ENCODE results near the gene ANGPTL2.

ANGPTL2 gene

DNA sequence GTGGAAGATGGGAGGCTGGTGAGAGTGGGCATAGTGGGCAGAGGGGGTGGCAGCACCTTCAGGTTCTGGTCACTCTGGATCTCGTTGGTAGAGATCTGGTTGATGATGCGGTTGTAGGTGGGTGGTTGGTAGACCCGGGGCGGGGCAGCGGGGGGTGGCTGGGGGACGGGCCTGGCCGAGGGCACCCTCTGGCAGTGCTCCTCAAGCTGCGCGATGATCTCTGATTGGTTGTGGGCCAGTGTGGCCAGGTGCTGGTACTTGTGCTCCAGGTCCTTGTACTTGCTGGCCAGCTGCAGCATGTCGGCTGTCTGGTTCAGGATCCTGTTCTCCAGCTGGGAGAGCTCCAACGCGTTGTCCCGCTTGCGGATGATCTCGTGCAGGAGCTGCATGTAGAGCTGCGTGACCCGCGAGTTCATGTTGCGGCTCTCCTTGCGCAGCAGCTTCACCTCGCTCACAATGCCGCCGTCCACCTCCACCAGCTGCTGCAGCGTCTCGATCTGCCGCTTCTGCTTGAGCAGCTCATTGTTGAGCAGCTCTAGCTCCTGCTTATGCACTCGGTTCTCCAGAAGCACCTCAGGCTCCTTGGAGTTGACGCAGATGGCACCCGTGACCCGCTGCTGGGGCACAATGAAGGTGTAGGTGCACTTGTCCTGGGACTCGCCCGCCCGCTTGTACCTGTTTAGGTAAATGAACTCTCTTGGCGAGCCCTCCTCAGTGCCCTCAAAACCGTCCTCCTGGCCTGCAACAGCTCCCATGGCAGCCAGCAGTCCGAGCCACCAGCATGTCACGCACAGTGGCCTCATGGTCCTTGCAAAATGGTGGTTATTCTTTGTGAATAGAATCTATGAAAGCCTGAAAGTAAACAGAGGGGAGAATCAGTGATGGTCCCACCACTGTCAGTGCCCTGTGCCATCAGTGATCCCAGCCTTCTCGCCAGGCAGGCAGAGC is 14.2 kb downstream of the ANGPTL2 start:
- DNase-seq (ENCODE audit: insufficient read length) (no peak), FAIRE-seq (no peak)
- TF ChIP-seq POLR2A (IDR thresholded peaks at IDR 0.05; ENCODE audit: low read depth, low read length) (no peak), POLR2AphosphoS5 (IDR thresholded peaks at IDR 0.05; ENCODE audit: low read depth, low read length) (no peak), TAF1 (IDR thresholded peaks at IDR 0.05; ENCODE audit: borderline replicate concordance, low read depth, low read length) (no peak)

GRCh38 chr9:127107171-127107928 is 15.1 kb downstream of the ANGPTL2 start:
- DNase-seq (ENCODE audit: insufficient read length) (no peak), FAIRE-seq (no peak)
- TF ChIP-seq POLR2A (IDR thresholded peaks at IDR 0.05; ENCODE audit: low read depth, low read length) (no peak), POLR2AphosphoS5 (IDR thresholded peaks at IDR 0.05; ENCODE audit: low read depth, low read length) (no peak), TAF1 (IDR thresholded peaks at IDR 0.05; ENCODE audit: borderline replicate concordance, low read depth, low read length) (no peak)

- DNase-seq (ENCODE audit: insufficient read length): no peak
- FAIRE-seq: no peak
- TF ChIP-seq TAF1 (IDR thresholded peaks at IDR 0.05; ENCODE audit: borderline replicate concordance, low read depth, low read length): no peak
- no peak for TF ChIP-seq POLR2AphosphoS5 (IDR thresholded peaks at IDR 0.05; ENCODE audit: low read depth, low read length)
- TF ChIP-seq POLR2A (IDR thresholded peaks at IDR 0.05; ENCODE audit: low read depth, low read length): no peak
These were observed 16.0 kb downstream of the ANGPTL2 start for GRCh38 chr9:127106466-127106855.

GRCh38 chr9:127105805-127106465 is 16.5 kb downstream of the ANGPTL2 start:
- no peak for FAIRE-seq
- no peak for TF ChIP-seq POLR2A (IDR thresholded peaks at IDR 0.05; ENCODE audit: low read depth, low read length)

DNA sequence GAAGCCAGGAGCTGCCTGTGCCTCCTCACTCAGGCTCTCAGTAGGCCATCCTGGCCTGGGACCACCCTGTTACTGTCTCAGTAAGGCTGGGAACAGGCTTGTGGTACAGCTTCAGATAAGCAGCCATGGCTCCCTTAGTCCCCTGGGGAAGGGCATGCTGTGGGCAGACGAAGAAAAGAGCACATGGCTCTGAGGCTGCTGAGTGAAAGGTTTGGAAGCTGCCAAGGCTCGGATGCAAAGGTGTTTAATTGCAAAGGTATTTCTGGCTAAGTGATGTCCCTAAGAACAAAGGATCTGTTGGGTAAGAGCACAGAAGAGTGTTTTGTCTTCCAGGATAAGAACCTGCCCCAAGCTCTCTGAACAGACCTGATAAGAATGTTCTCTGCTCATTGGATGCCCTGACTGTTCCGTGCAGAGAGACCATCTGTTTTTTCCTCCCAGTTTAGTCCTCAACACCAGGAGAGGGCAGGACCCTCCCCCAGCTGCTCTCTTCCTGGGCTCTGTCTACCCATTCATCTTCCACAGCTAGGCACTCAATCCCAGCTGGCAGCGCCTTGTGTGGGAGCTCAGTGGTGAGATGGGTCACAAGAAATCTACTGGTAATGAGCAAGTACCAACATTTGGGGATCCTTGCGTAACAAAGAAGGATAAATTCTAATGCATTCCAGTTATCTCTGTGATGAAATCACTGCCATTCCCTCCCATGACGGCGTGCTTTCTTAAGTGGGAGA is 17.7 kb downstream of the ANGPTL2 start:
- FAIRE-seq: no peak
- DNase-seq (ENCODE audit: insufficient read length): no peak
- TF ChIP-seq POLR2A (IDR thresholded peaks at IDR 0.05; ENCODE audit: low read depth, low read length) (no peak), POLR2AphosphoS5 (IDR thresholded peaks at IDR 0.05; ENCODE audit: low read depth, low read length) (no peak), TAF1 (IDR thresholded peaks at IDR 0.05; ENCODE audit: borderline replicate concordance, low read depth, low read length) (no peak)

More at GRCh38 chr9:127105805-127106465, 16.5 kb downstream of the ANGPTL2 start:
- DNase-seq (ENCODE audit: insufficient read length): no peak

DNA sequence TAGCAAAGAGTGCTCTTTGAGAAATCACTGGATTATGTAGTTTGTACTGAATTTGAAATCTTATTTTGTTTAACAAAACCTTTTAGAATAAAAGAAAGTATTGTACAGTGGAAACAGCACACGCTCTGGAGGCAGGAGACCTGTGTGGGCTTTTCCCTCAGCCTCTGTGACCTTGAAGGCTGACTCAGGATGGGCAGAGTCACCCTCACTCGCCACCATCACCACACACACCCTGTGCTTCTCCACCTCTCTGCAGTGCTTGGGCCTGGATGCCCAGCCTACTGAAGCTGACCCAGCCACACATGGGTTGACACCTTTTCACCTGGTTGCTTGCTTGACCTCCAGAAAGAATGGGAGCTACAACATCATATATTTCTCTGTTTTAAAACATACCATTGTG is 19.6 kb downstream of the ANGPTL2 start:
- DNase-seq (ENCODE audit: insufficient read length): no peak
- TF ChIP-seq TAF1 (IDR thresholded peaks at IDR 0.05; ENCODE audit: borderline replicate concordance, low read depth, low read length) (no peak), POLR2AphosphoS5 (IDR thresholded peaks at IDR 0.05; ENCODE audit: low read depth, low read length) (no peak), POLR2A (IDR thresholded peaks at IDR 0.05; ENCODE audit: low read depth, low read length) (no peak)
- FAIRE-seq: no peak

DNA sequence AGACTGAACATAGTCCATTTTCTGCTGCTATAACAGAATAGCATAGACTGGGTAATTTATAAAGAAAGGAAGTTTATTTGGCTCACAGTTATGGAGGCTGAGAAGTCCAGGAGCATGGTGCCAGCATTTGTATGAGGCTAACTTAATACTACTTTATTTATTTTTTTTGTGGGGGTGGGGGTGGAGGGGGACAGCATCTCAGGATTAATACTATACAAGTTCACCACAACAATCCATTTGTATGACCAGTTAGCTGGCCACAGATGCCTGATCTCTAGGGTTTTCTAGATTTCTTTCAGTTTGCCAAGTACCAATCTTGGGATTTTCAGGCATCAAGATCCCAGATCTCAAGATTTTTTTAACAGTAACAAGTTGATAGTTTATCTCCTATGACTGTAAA is 20.3 kb downstream of the ANGPTL2 start:
- DNase-seq (ENCODE audit: insufficient read length): no peak
- FAIRE-seq: no peak
- TF ChIP-seq TAF1 (IDR thresholded peaks at IDR 0.05; ENCODE audit: borderline replicate concordance, low read depth, low read length): no peak
- no peak for TF ChIP-seq POLR2A (IDR thresholded peaks at IDR 0.05; ENCODE audit: low read depth, low read length)
- no peak for TF ChIP-seq POLR2AphosphoS5 (IDR thresholded peaks at IDR 0.05; ENCODE audit: low read depth, low read length)

DNA sequence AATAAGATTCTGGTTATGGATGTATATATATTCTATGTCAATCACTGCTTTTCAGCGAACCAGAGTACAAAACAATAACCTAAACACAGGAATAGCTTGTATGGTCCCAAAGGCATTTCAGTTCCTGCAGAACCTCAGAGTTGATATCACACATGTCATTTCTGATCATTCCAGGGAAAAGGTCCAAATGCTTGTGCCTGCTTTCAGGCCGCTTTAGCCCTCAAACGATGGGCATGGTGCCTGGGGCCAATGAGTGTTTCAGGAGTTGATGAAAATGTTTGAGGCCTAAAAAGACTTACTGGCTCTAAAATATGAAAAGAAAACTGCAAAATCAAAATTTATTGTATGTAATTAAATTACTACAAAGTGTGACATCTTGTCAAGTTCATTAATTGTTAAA is 22.8 kb downstream of the ANGPTL2 start:
- TF ChIP-seq POLR2AphosphoS5 (IDR thresholded peaks at IDR 0.05; ENCODE audit: low read depth, low read length) (no peak), TAF1 (IDR thresholded peaks at IDR 0.05; ENCODE audit: borderline replicate concordance, low read depth, low read length) (no peak), POLR2A (IDR thresholded peaks at IDR 0.05; ENCODE audit: low read depth, low read length) (no peak)
- no peak for DNase-seq (ENCODE audit: insufficient read length)
- FAIRE-seq: no peak

- no peak for DNase-seq (ENCODE audit: insufficient read length)
- no peak for TF ChIP-seq POLR2A (IDR thresholded peaks at IDR 0.05; ENCODE audit: low read depth, low read length)
- TF ChIP-seq POLR2AphosphoS5 (IDR thresholded peaks at IDR 0.05; ENCODE audit: low read depth, low read length): no peak
- no peak for TF ChIP-seq TAF1 (IDR thresholded peaks at IDR 0.05; ENCODE audit: borderline replicate concordance, low read depth, low read length)
- FAIRE-seq: no peak
These were observed 23.4 kb downstream of the ANGPTL2 start for GRCh38 chr9:127098916-127099553.

GRCh38 chr9:127097683-127098082 is 24.8 kb downstream of the ANGPTL2 start:
- no peak for FAIRE-seq
- TF ChIP-seq POLR2AphosphoS5 (IDR thresholded peaks at IDR 0.05; ENCODE audit: low read depth, low read length): no peak
- no peak for TF ChIP-seq TAF1 (IDR thresholded peaks at IDR 0.05; ENCODE audit: borderline replicate concordance, low read depth, low read length)
- TF ChIP-seq POLR2A (IDR thresholded peaks at IDR 0.05; ENCODE audit: low read depth, low read length): no peak

More at GRCh38 chr9:127097683-127098082, 24.8 kb downstream of the ANGPTL2 start:
- DNase-seq (ENCODE audit: insufficient read length): no peak

All from GM12892 (cell line).